Measurements from ENCODE around the gene ZNF277.

ZNF277 gene

GRCh38 chr7:112199672-112200071, 6.8 kb upstream of the ZNF277 start:
- POLR2A ChIA-PET = no interaction called here
- CTCF ChIA-PET = interaction anchor here (0.7 kb wide), 1 partner anchor 96 kb away, joined by 4 read pairs; no protein-coding TSS in a partner anchor

More at GRCh38 chr7:112199672-112200071, 6.8 kb upstream of the ZNF277 start:
- Histone ChIP-seq H3K4me3 (ENCODE audit: low read depth, low read length) (no peak overlapping the region), H3K4me1 (ENCODE audit: control insufficient read depth, insufficient read depth, low read length) (peaks cover 17% of the 10 kb centered on the region), H3K36me3 (ENCODE audit: control insufficient read depth in 2 of 2, insufficient read depth in 1 of 2, low read length in 2 of 2) (no peaks in the 10 kb centered on the region), H3K27ac (ENCODE audit: extremely low read depth, low read depth, low read length) (no peak overlapping the region), H3K9me3 (ENCODE audit: control insufficient read depth, insufficient read depth, low read depth, low read length) (no peaks in the 10 kb centered on the region)
- TF ChIP-seq KLF7 (tag by site-specific recombination; IDR thresholded peaks at IDR 0.05; ENCODE audit: borderline replicate concordance) = no peak
- no peak for TF ChIP-seq ZNF26 (tag by site-specific recombination; IDR thresholded peaks at IDR 0.05)
- no peak for TF ChIP-seq ZNF148 (tag by site-specific recombination; IDR thresholded peaks at IDR 0.05; ENCODE audit: borderline replicate concordance)
- no peak for TF ChIP-seq INSM2 (tag by site-specific recombination; IDR thresholded peaks at IDR 0.05)
- TF ChIP-seq GLIS1 (tag by site-specific recombination; IDR thresholded peaks at IDR 0.05) = no peak
- no peak for TF ChIP-seq YY2 (tag by site-specific recombination; IDR thresholded peaks at IDR 0.05)
- TF ChIP-seq ZNF777 (tag by site-specific recombination; IDR thresholded peaks at IDR 0.05; ENCODE audit: borderline replicate concordance) = no peak
- TF ChIP-seq ZNF776 (tag by site-specific recombination; IDR thresholded peaks at IDR 0.05; ENCODE audit: borderline replicate concordance) = no peak
- TF ChIP-seq HOXD13 (CRISPR knock-in tag; IDR thresholded peaks at IDR 0.05; ENCODE audit: borderline replicate concordance) = no peak
- TF ChIP-seq ZNF146 (tag by site-specific recombination; IDR thresholded peaks at IDR 0.05) = no peak
- TF ChIP-seq ZNF645 (tag by site-specific recombination; IDR thresholded peaks at IDR 0.05) = no peak
- TF ChIP-seq ZBTB44 (tag by site-specific recombination; IDR thresholded peaks at IDR 0.05) = no peak
- no peak for TF ChIP-seq ZBTB20 (tag by site-specific recombination; IDR thresholded peaks at IDR 0.05)
- TF ChIP-seq ZNF449 (tag by site-specific recombination; IDR thresholded peaks at IDR 0.05) = no peak
- no peak for TF ChIP-seq ZNF677 (tag by site-specific recombination; IDR thresholded peaks at IDR 0.05)
- TF ChIP-seq ZSCAN23 (tag by site-specific recombination; IDR thresholded peaks at IDR 0.05) = no peak
- TF ChIP-seq ZNF138 (tag by site-specific recombination; IDR thresholded peaks at IDR 0.05; ENCODE audit: borderline replicate concordance) = no peak
- TF ChIP-seq AEBP2 (tag by site-specific recombination; IDR thresholded peaks at IDR 0.05; ENCODE audit: borderline replicate concordance) = no peak
- no peak for TF ChIP-seq ZNF324 (tag by site-specific recombination; IDR thresholded peaks at IDR 0.05)
